ENCODE data around the gene CASTOR1.

DNA sequence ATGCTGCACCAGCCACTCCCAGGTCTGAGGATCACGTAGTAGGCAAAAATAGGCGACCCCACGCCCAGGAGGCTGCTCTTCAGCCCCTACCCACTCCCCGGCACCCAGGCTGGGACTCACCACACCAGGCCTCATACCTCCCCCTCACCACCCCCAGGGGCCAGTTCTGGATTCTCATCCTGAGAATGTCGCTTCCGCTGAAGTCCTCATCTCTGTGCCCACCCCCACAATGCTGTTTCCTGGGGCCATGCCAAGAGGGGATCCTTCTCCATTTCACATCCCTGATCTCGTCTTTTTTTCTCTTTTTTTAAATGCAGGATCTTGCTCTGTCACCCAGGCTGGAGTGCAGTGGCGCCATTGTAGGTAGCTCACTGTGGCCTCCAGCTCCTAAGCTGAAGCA, 21.0 kb downstream of the CASTOR1 start:
- TF ChIP-seq, protein P1, sequence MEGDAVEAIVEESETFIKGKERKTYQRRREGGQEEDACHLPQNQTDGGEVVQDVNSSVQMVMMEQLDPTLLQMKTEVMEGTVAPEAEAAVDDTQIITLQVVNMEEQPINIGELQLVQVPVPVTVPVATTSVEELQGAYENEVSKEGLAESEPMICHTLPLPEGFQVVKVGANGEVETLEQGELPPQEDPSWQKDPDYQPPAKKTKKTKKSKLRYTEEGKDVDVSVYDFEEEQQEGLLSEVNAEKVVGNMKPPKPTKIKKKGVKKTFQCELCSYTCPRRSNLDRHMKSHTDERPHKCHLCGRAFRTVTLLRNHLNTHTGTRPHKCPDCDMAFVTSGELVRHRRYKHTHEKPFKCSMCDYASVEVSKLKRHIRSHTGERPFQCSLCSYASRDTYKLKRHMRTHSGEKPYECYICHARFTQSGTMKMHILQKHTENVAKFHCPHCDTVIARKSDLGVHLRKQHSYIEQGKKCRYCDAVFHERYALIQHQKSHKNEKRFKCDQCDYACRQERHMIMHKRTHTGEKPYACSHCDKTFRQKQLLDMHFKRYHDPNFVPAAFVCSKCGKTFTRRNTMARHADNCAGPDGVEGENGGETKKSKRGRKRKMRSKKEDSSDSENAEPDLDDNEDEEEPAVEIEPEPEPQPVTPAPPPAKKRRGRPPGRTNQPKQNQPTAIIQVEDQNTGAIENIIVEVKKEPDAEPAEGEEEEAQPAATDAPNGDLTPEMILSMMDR (conservative IDR thresholded peaks at IDR 0.05 in 1 of 2, IDR thresholded peaks at IDR 0.05 in 1 of 2; ENCODE audit: low read depth in 1 of 2, low read length in 2 of 2): no peak
- no peak for TF ChIP-seq EZH2 (IDR thresholded peaks at IDR 0.05; ENCODE audit: low read length, missing control alignments)

All from fibroblast of lung (primary cell).